ENCODE measurements around the gene S100A6.
"Not testable (repeated sequence)": the region's sequence is repeated elsewhere in the genome, so short reads cannot be mapped to it uniquely, and the experiment has no call there.

The S100A6 gene

GRCh38 chr1:153535242-153536011 is at the start of gene S100A6:
Gene S100A6 (minus strand): TSS chr1:153535991. CDS start chr1:153535339, 652 bp downstream.
- DNase-seq = peak; percentile 57

- DNase-seq = no peak
Measured at GRCh38 chr1:153585006-153585405, 49.2 kb upstream of the S100A6 start.

GRCh38 chr1:153583976-153584375 is 48.2 kb upstream of the S100A6 start:
- DNase-seq = no peak

- DNase-seq = not testable (repeated sequence)
Measured at GRCh38 chr1:153583514-153583913, 47.7 kb upstream of the S100A6 start.

- DNase-seq = not testable (repeated sequence)
Measured at GRCh38 chr1:153582836-153583235, 47.0 kb upstream of the S100A6 start.

GRCh38 chr1:153578936-153579335 is 43.1 kb upstream of the S100A6 start:
- DNase-seq = no peak

GRCh38 chr1:153578490-153578889 is 42.7 kb upstream of the S100A6 start:
- DNase-seq = no peak

GRCh38 chr1:153577624-153578051 is 41.8 kb upstream of the S100A6 start:
- no peak for DNase-seq

- DNase-seq = no peak
Measured at GRCh38 chr1:153577138-153577537, 41.3 kb upstream of the S100A6 start.

GRCh38 chr1:153575497-153575896 is 39.7 kb upstream of the S100A6 start:
- DNase-seq = not testable (repeated sequence)

- DNase-seq = not testable (repeated sequence)
Measured at GRCh38 chr1:153575081-153575491, 39.3 kb upstream of the S100A6 start.

- DNase-seq = no peak
Measured at GRCh38 chr1:153573351-153573750, 37.6 kb upstream of the S100A6 start.

- DNase-seq = peak; percentile 61
Measured at GRCh38 chr1:153572569-153573015, 36.8 kb upstream of the S100A6 start.

- no peak for DNase-seq
Measured at GRCh38 chr1:153571706-153572105, 35.9 kb upstream of the S100A6 start.

- DNase-seq = no peak
Measured at GRCh38 chr1:153570874-153571273, 35.1 kb upstream of the S100A6 start.

- DNase-seq = no peak
Measured at GRCh38 chr1:153569465-153569864, 33.7 kb upstream of the S100A6 start.

GRCh38 chr1:153568367-153569099 is 32.7 kb upstream of the S100A6 start:
- DNase-seq = peak; percentile 85

- no peak for DNase-seq
Measured at GRCh38 chr1:153567621-153568366, 32.0 kb upstream of the S100A6 start.

GRCh38 chr1:153566414-153567371 is 30.9 kb upstream of the S100A6 start:
- DNase-seq = peak; percentile 82

GRCh38 chr1:153565529-153566374 is 30.0 kb upstream of the S100A6 start, which contains the start of gene S100A2:
Gene S100A2 (minus strand): TSS chr1:153565844. CDS start chr1:153563877, 1,967 bp downstream.
- DNase-seq = peak; percentile 27

GRCh38 chr1:153563991-153564390 is 28.2 kb upstream of the S100A6 start:
- DNase-seq = no peak

Measured in CD4-positive, alpha-beta T cell treated with Interleukin-17A for 1 hour (primary cell).